Thyroid gland (tissue), 4 donors: ENCODE measurements around the gene PRPF19.
A peak's percentile ranks its signal among the peaks of the same experiment; 100 is the strongest.

ENCODE experiments used
- POLR2A ChIP-seq, 2 donors: fragments of 450-650 bp; IDR thresholded peaks; one replicate each; pipeline ENCODE4 v1.6.1; 2017; ENCODE audit warnings: antibody characterized with exemption in 2 of 2, mild to moderate bottlenecking in 2 of 2, moderate library complexity in 1 of 2
- TF ChIP-seq, protein P1 (sequence below), 6 experiments: fragments of 200-600 bp in 3 of 6; fragments of 450-650 bp in 3 of 6; sonication (generic) in 3 of 6; IDR thresholded peaks; one replicate each; pipeline ENCODE4 v1.5.1; 2016 to 2019; ENCODE audit warnings: antibody characterized with exemption in 6 of 6, mild to moderate bottlenecking in 2 of 6, inconsistent platforms in 1 of 6, moderate library complexity in 1 of 6

DNA sequence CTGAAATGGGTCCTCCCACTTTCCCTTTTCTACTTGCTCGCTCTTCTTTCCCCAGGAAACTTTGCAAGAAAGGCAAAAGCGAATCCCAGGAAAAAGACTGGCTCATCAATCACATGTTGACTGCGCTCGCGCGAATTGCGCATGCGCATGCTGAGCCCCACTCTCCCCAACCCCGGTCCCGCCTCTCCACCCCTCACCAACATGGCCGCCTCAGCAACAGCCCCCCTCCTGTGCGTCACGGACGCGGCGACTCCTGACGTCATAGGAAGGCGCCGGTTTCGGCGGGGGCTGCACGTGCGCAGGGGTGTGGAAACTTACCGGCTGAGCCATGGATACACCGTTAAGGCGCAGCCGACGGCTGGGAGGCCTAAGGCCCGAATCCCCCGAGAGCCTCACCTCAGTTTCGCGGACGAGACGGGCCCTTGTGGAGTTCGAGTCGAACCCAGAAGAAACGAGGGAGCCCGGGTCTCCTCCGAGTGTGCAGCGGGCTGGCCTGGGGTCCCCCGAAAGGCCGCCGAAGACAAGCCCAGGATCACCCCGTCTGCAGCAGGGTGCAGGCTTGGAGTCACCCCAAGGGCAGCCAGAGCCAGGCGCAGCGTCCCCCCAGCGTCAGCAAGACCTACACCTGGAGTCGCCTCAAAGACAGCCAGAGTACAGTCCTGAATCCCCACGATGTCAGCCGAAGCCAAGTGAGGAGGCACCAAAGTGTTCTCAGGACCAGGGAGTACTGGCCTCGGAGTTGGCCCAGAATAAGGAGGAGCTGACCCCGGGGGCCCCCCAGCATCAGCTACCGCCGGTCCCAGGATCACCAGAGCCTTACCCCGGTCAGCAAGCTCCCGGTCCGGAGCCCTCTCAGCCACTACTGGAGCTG, 64.4 kb downstream of the PRPF19 start, which contains the start of gene CCDC86:
- TF ChIP-seq, protein P1, sequence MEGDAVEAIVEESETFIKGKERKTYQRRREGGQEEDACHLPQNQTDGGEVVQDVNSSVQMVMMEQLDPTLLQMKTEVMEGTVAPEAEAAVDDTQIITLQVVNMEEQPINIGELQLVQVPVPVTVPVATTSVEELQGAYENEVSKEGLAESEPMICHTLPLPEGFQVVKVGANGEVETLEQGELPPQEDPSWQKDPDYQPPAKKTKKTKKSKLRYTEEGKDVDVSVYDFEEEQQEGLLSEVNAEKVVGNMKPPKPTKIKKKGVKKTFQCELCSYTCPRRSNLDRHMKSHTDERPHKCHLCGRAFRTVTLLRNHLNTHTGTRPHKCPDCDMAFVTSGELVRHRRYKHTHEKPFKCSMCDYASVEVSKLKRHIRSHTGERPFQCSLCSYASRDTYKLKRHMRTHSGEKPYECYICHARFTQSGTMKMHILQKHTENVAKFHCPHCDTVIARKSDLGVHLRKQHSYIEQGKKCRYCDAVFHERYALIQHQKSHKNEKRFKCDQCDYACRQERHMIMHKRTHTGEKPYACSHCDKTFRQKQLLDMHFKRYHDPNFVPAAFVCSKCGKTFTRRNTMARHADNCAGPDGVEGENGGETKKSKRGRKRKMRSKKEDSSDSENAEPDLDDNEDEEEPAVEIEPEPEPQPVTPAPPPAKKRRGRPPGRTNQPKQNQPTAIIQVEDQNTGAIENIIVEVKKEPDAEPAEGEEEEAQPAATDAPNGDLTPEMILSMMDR (IDR thresholded peaks at IDR 0.05), result peak in 1 of 6 experiments; percentile 29
- TF ChIP-seq POLR2A (IDR thresholded peaks at IDR 0.05), result peak in 1 of 2 donors; percentile 42
